AG04449 (cell line): Measurements from ENCODE around the gene NGB.

Experiments used
- CTCF ChIA-PET: fragments of 350-600 bp; formaldehyde crosslinking; extraction: SDS; loops from one replicate; lab custom pipeline; 2021; ENCODE audit warnings: antibody characterized with exemption; lab: Yijun Ruan, JAX
- POLR2A ChIA-PET: fragments of 400-600, 350-600 bp; formaldehyde crosslinking; extraction: SDS; loops from one replicate; lab custom pipeline; 2020; ENCODE audit warnings: antibody characterized with exemption, inconsistent platforms; lab: Yijun Ruan, JAX
- DNase-seq: peaks from one replicate; pipeline ENCODE4 v3.0.0-alpha.2; 2010; ENCODE audit warnings: low read depth, low spot score
- H3K4me3 ChIP-seq: 2 replicates; pipeline ENCODE4 v1.5.1; 2011; ENCODE audit warnings: low read depth, mild to moderate bottlenecking, control low read depth, low read length
- TF ChIP-seq, protein P1 (sequence below): IDR thresholded peaks from one replicate; pipeline ENCODE4 v1.5.1; 2011; ENCODE audit warnings: mild to moderate bottlenecking, moderate library complexity, low read length, control low read depth, inconsistent platforms; ENCODE audit not compliant: insufficient read depth; ENCODE audit errors: missing control alignments

The NGB gene

DNA sequence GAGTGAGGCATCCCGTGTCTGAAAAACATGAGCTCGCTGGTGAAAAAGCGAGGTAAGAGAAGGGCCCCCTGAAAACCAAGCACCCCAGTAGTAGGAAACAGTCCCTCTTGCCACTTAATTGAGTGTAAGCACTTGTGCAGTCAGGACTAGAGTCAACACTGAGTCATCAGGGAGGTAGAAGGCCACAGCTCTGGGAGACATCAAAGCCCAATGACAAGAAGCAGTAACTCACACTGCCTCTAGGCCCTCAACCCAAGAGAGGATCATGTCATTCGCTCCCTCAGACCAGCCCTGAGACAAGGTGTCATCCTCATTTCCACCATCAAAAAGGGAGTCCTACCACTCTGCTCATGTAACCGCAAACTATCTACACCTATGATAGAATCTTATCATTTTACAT lies 31.9 kb upstream of the NGB start:
- TF ChIP-seq, protein P1, sequence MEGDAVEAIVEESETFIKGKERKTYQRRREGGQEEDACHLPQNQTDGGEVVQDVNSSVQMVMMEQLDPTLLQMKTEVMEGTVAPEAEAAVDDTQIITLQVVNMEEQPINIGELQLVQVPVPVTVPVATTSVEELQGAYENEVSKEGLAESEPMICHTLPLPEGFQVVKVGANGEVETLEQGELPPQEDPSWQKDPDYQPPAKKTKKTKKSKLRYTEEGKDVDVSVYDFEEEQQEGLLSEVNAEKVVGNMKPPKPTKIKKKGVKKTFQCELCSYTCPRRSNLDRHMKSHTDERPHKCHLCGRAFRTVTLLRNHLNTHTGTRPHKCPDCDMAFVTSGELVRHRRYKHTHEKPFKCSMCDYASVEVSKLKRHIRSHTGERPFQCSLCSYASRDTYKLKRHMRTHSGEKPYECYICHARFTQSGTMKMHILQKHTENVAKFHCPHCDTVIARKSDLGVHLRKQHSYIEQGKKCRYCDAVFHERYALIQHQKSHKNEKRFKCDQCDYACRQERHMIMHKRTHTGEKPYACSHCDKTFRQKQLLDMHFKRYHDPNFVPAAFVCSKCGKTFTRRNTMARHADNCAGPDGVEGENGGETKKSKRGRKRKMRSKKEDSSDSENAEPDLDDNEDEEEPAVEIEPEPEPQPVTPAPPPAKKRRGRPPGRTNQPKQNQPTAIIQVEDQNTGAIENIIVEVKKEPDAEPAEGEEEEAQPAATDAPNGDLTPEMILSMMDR, result no peak
- ChIA-PET CTCF (interaction anchor here (0.6 to 13.8 kb wide), 8 partner anchors 11 to 177 kb away, joined by 3 to 416 read pairs (median 30); partner anchors contain the start of genes GSTZ1 and POMT2), POLR2A (interaction anchor here (1.0 to 2.1 kb wide), 2 partner anchors 11 to 13 kb away, joined by 4 to 12 read pairs; no protein-coding TSS in a partner anchor)
- H3K4me3 ChIP-seq, result no peak overlapping the region
- DNase-seq, result no peak

DNA sequence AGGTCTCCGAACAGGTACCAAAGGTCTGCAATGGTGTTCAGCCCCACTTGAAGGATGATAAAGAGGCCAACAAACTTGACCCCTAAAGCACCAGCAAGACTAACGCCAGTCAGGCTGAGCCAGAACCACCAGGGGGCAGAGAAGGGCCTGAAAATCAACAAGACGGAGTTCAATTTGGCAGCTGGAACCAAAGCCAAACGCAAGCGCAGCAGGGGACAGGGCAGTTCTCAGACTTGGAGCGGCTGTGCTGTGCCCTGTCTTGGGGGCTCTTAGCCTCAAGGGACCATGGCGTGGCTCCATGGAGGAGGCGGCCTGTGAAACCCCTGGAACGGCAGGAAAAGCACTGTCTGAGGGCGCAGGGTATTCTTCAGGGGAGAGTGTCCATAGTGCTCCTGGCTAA lies 30.1 kb upstream of the NGB start:
- POLR2A ChIA-PET, result no interaction called here

DNA sequence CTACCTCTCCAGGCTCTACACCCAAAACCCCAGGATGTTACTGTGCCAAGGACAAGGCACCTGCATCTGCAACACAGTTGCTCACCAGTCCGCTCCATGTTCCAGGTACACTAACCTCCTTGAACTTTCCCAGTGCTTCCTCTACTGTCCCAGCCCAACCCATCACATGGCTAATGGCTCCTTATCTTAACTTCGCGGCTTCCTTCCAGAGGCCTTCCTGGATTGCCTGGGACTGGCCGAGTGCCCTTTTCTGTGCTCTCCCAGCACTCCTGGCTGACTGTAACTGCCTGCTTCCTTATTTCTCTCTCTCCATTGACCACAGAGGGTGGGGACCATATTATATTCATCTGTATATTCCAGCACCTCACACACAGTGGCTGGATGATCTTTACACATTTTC lies 28.8 kb upstream of the NGB start:
- no peak overlapping the region for H3K4me3 ChIP-seq
- POLR2A ChIA-PET, result no interaction called here
- TF ChIP-seq, protein P1, result no peak

More for the DNA sequence above, 30.1 kb upstream of the NGB start:
- no peak for DNase-seq
- CTCF ChIA-PET, result interaction anchor here (0.6 to 13.8 kb wide), 14 partner anchors 9 to 428 kb away, joined by 3 to 416 read pairs (median 4); partner anchors contain the start of genes GSTZ1, POMT2, SAMD15 and TMED8
- no peak overlapping the region for H3K4me3 ChIP-seq
- TF ChIP-seq, protein P1, result peak; percentile 90

DNA sequence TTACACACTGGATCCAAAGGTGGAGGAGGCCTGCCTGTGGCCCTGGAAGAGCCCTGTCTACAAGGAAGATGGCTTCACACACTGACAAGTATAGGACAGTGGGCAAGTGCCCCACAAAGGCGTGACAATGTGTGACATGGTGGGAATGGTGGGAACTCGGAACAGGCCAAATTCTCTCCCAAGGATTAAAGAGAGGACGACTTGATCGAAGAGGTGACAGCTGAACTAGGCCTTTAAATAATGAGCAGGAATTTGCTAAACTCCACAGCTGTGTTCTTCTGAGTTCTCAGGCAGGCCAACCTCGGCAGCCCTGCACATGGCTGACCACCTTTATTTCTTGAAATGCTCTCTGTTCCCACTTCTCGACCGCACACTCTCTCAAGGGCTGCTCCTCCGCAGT lies 25.9 kb upstream of the NGB start:
- ChIA-PET POLR2A (no interaction called here), CTCF (interaction anchor here (1.2 to 13.8 kb wide), 3 partner anchors 13 to 84 kb away, joined by 3 to 416 read pairs (median 62); no protein-coding TSS in a partner anchor)
- TF ChIP-seq, protein P1, result no peak
- DNase-seq, result no peak
- H3K4me3 ChIP-seq, result no peak overlapping the region

More for the DNA sequence above, 28.8 kb upstream of the NGB start:
- DNase-seq, result no peak
- CTCF ChIA-PET, result interaction anchor here (1.0 to 13.8 kb wide), 8 partner anchors 8 to 251 kb away, joined by 3 to 416 read pairs (median 30); partner anchors contain the start of genes GSTZ1 and POMT2

DNA sequence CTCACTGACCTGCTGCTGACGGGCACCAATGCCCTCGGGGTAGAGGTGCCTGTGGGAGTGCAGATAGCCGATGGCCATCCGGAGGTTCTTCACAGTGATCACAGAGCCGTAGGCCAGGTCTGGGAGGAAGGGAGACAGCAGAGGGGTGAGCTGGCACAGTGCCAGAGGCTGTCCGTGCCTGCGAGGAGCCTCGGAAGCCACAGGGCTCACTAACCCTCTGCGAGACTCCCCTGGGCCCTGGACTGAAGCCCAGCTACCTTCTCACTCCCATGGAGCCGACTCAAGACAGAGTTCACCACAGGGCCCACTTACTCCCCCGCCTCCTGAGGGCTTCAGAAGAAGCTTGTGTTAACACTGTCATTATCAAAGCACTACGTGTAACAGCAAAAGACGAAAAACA lies 25.1 kb upstream of the NGB start:
- TF ChIP-seq, protein P1, result no peak
- ChIA-PET CTCF (interaction anchor here (1.2 to 13.8 kb wide), 3 partner anchors 8 to 83 kb away, joined by 3 to 416 read pairs (median 3); no protein-coding TSS in a partner anchor), POLR2A (no interaction called here)
- no peak overlapping the region for H3K4me3 ChIP-seq
- DNase-seq, result no peak

DNA sequence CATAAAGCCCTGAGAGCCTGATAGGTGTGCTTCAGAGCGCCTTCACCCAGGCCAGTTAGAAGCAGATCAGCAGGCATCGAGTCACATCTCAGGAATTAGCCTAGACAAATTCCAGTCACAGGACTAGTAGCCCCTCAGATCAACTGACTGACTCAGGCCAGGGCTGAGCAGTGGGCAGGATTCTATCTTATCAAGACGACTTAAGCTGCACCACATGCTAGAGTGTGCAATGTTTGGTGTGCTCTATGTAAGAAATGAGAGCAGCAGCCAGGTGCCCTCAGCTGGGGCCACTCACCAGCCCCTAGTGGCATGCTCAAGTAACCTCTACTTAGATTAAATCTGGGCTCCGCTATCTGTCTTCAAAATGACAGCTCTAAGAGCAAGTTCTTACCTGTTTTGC lies 19.7 kb upstream of the NGB start:
- TF ChIP-seq, protein P1, result no peak
- no peak overlapping the region for H3K4me3 ChIP-seq
- ChIA-PET POLR2A (no interaction called here), CTCF (interaction anchor here (0.9 to 5.0 kb wide), 4 partner anchors 11 to 140 kb away, joined by 3 to 64 read pairs (median 4); no protein-coding TSS in a partner anchor)
- no peak for DNase-seq
